Upper lobe of left lung (tissue), 4 donors: ENCODE results near the gene GCM1.

ENCODE experiments used
- POLR2A ChIP-seq, 4 donors: fragments of 450-650 bp; IDR thresholded peaks; one replicate each; pipeline ENCODE4 v1.5.1; 2016 to 2017; ENCODE audit warnings: antibody characterized with exemption in 4 of 4, mild to moderate bottlenecking in 2 of 4
- POLR2AphosphoS5 ChIP-seq, 2 donors: sonication (generic); formaldehyde crosslinking; IDR thresholded peaks; one replicate each; pipeline ENCODE4 v1.5.1; 2017; ENCODE audit warnings: antibody characterized with exemption in 2 of 2
- TF ChIP-seq, protein P1 (sequence below), 6 experiments: fragments of 450-650 bp in 4 of 6; fragments of 200-600 bp in 2 of 6; sonication (generic) in 2 of 6; IDR thresholded peaks; one replicate each; pipeline ENCODE4 v1.5.1; 2016 to 2019; ENCODE audit warnings: antibody characterized with exemption in 6 of 6

DNA sequence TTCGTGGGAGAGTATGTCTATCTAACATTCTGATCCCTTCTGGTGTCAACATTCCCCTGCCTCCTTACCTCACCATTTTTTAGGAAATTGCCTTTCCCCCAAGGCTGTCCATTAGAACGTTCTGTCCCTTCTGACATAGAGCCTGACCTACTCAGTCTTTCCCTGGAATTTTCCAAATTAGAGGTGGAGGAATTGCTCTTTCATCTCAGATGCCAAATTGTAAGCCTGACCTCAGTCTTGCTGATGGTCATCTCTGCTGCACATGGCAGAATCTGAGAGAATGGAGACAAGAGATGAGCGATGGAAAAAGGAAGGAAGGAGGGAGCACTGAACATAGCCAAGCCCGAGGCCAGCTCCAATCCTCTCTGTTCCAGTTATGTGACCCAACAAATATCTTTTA, 5.4 kb upstream of the GCM1 start:
- TF ChIP-seq, protein P1, sequence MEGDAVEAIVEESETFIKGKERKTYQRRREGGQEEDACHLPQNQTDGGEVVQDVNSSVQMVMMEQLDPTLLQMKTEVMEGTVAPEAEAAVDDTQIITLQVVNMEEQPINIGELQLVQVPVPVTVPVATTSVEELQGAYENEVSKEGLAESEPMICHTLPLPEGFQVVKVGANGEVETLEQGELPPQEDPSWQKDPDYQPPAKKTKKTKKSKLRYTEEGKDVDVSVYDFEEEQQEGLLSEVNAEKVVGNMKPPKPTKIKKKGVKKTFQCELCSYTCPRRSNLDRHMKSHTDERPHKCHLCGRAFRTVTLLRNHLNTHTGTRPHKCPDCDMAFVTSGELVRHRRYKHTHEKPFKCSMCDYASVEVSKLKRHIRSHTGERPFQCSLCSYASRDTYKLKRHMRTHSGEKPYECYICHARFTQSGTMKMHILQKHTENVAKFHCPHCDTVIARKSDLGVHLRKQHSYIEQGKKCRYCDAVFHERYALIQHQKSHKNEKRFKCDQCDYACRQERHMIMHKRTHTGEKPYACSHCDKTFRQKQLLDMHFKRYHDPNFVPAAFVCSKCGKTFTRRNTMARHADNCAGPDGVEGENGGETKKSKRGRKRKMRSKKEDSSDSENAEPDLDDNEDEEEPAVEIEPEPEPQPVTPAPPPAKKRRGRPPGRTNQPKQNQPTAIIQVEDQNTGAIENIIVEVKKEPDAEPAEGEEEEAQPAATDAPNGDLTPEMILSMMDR (IDR thresholded peaks at IDR 0.05), result no peak
- TF ChIP-seq POLR2AphosphoS5 (IDR thresholded peaks at IDR 0.05), result no peak
- no peak for TF ChIP-seq POLR2A (IDR thresholded peaks at IDR 0.05)
